ENCODE measurements around the gene DIS3L2. TPM values are rescaled to one million over a fixed set of nuclear protein-coding genes. Genes with fewer than 3 reads are reported as not detected.
"Not testable (repeated sequence)": the region's sequence is repeated elsewhere in the genome, so short reads cannot be mapped to it uniquely, and the experiment has no call there.

Gene DIS3L2
- total RNA-seq, 1 donor from 2014 or later, result 17.0 TPM

- Histone ChIP-seq H3K27ac (replicated peaks) (no peak overlapping the region), H3K4me3 (no peak overlapping the region), H3K36me3 (no peaks in the 10 kb centered on the region), H3K9me3 (replicated peaks) (no peaks in the 10 kb centered on the region), H3K27me3 (ENCODE audit: low read depth) (peaks cover 13% of the 10 kb centered on the region), H3K4me1 (peaks cover 8% of the 10 kb centered on the region)
- TF ChIP-seq CTCF (IDR thresholded peaks at IDR 0.05; ENCODE audit: borderline replicate concordance), result no peak
- DNase-seq, result no peak
- intact Hi-C loops (cut with micrococcal nuclease), result no loop called here
Observed at GRCh38 chr2:231939022-231939421, 22.5 kb upstream of the DIS3L2 start.

DNA sequence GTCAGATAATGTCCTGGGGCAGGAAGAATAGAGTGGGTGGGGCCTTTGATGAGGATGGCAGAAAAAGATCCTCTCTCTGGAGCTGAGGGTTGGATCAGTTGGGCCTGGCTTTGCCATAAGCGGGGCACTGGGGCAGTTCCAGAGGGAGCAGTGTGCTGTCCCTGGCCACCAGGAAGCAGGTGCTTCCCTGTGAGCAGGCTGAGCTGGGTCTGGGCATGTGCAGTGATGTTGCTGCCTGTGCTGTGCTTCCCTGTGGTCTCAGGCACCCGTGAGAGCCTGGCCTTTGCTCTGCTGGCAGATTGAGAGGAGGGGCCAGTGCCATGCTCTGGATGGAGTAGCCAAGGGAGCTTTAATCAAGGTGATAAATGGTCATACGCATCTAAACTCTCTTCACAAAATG, 20.7 kb upstream of the DIS3L2 start:
- H3K4me1 ChIP-seq, result no peaks in the 10 kb centered on the region
- no peak overlapping the region for H3K27ac ChIP-seq (replicated peaks)
- H3K27me3 ChIP-seq (ENCODE audit: low read depth), result peaks cover 13% of the 10 kb centered on the region
- no peak for TF ChIP-seq CTCF (IDR thresholded peaks at IDR 0.05; ENCODE audit: borderline replicate concordance)
- H3K9me3 ChIP-seq (replicated peaks), result no peaks in the 10 kb centered on the region
- DNase-seq, result no peak
- no peaks in the 10 kb centered on the region for H3K36me3 ChIP-seq
- intact Hi-C loops (cut with micrococcal nuclease), result no loop called here
- H3K4me3 ChIP-seq, result no peak overlapping the region

- no peak for DNase-seq
- intact Hi-C loops (cut with micrococcal nuclease), result no loop called here
- TF ChIP-seq CTCF (IDR thresholded peaks at IDR 0.05; ENCODE audit: borderline replicate concordance), result no peak
- no peak overlapping the region for H3K27ac ChIP-seq (replicated peaks)
- no peak overlapping the region for H3K4me3 ChIP-seq
- H3K9me3 ChIP-seq (replicated peaks), result no peaks in the 10 kb centered on the region
- no peaks in the 10 kb centered on the region for H3K4me1 ChIP-seq
- H3K36me3 ChIP-seq, result no peaks in the 10 kb centered on the region
- H3K27me3 ChIP-seq (ENCODE audit: low read depth), result peaks cover 19% of the 10 kb centered on the region
Observed at GRCh38 chr2:231941673-231942072, 19.8 kb upstream of the DIS3L2 start.

GRCh38 chr2:231942180-231942579, 19.3 kb upstream of the DIS3L2 start:
- Histone ChIP-seq H3K9me3 (replicated peaks) (no peaks in the 10 kb centered on the region), H3K4me1 (no peaks in the 10 kb centered on the region), H3K36me3 (no peaks in the 10 kb centered on the region), H3K27ac (replicated peaks) (no peak overlapping the region), H3K4me3 (no peak overlapping the region), H3K27me3 (ENCODE audit: low read depth) (peaks cover 22% of the 10 kb centered on the region)
- intact Hi-C loops (cut with micrococcal nuclease), result no loop called here
- DNase-seq, result no peak
- TF ChIP-seq CTCF (IDR thresholded peaks at IDR 0.05; ENCODE audit: borderline replicate concordance), result no peak

DNA sequence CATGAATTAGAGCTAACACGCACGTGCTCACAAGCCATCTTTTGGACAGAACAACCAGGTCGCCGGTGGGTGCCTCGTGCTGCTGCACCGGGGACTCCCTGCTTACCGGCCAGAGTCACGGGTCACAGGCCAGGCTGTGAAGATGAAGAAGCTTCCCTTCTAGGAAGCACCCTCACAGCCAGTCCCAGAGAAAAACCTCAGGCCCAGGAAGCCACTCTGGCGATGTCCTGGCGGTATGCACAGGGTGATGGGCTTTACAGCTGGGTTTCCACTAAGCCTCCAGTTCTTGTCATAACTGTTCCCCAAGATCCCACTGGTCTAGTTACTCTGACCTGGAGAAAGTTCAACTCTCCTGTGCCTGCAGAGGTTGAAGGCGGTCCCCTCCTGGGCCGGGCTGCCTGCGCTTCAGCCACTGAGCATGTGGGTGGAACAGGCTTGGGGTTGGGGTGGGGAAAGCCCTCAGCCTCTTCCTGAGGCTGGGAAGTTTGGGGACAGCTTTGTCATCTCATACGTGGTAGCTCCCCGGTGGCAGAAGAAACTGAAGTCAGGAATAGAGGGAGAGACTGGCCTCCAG, 15.2 kb upstream of the DIS3L2 start:
- TF ChIP-seq CTCF (IDR thresholded peaks at IDR 0.05; ENCODE audit: borderline replicate concordance), result no peak
- intact Hi-C loops (cut with micrococcal nuclease), result no loop called here
- no peaks in the 10 kb centered on the region for H3K36me3 ChIP-seq
- no peak for DNase-seq
- H3K4me1 ChIP-seq, result no peaks in the 10 kb centered on the region
- H3K4me3 ChIP-seq, result no peak overlapping the region
- H3K9me3 ChIP-seq (replicated peaks), result peaks cover 1% of the 10 kb centered on the region
- peaks cover 14% of the 10 kb centered on the region for H3K27me3 ChIP-seq (ENCODE audit: low read depth)
- H3K27ac ChIP-seq (replicated peaks), result no peak overlapping the region

- H3K9me3 ChIP-seq (replicated peaks); H3K4me1 ChIP-seq; H3K27me3 ChIP-seq (ENCODE audit: low read depth); intact Hi-C loops (cut with micrococcal nuclease); H3K4me3 ChIP-seq; H3K36me3 ChIP-seq; H3K27ac ChIP-seq (replicated peaks); DNase-seq: not testable (repeated sequence)
Observed at GRCh38 chr2:231947112-231947511, 14.4 kb upstream of the DIS3L2 start.

Measured in left ventricle myocardium inferior (tissue), 1 donor.